CD4-positive, alpha-beta T cell treated with Interleukin-6 for 4 hours (primary cell): ENCODE measurements around the gene SETX.

Experiments used
- DNase-seq: peaks from one replicate; pipeline ENCODE4 v3.0.0-alpha.2; 2020; ENCODE audit warnings: mixed read lengths

Gene SETX

GRCh38 chr9:132211570-132211969 lies 143.2 kb downstream of the SETX start:
- DNase-seq = no peak
